T47D (cell line): ENCODE measurements around the gene GDPD5.

Experiments used
- DNase-seq, 2 experiments: peaks; one replicate each; pipeline versions ENCODE4 v3.0.0 to v3.0.0-alpha.2; 2011 to 2012; ENCODE audit warnings: low read depth in 1 of 2, low spot score in 1 of 2
- JUND ChIP-seq: IDR thresholded peaks from 2 replicates; pipeline ENCODE4 v1.6.1; 2012; ENCODE audit warnings: low read depth
- in situ Hi-C: cut with HindIII; loops from 2 replicates; pipeline ENCODE4 v1.10.0; 2016; ENCODE audit warnings: low sequenced_read_pairs, low pct_unique_long_range_greater_than_20kb

The GDPD5 gene

GRCh38 chr11:75440960-75441803, 84.6 kb downstream of the GDPD5 start:
- TF ChIP-seq JUND: no peak
- in situ Hi-C loops: no loop called here

GRCh38 chr11:75439495-75440120, 86.1 kb downstream of the GDPD5 start:
- no peak for DNase-seq
- in situ Hi-C loops: no loop called here
- TF ChIP-seq JUND: no peak

More at GRCh38 chr11:75440960-75441803, 84.6 kb downstream of the GDPD5 start:
- no peak for DNase-seq

GRCh38 chr11:75439026-75439425, 86.7 kb downstream of the GDPD5 start:
- no peak for TF ChIP-seq JUND
- in situ Hi-C loops: no loop called here
- no peak for DNase-seq

DNA sequence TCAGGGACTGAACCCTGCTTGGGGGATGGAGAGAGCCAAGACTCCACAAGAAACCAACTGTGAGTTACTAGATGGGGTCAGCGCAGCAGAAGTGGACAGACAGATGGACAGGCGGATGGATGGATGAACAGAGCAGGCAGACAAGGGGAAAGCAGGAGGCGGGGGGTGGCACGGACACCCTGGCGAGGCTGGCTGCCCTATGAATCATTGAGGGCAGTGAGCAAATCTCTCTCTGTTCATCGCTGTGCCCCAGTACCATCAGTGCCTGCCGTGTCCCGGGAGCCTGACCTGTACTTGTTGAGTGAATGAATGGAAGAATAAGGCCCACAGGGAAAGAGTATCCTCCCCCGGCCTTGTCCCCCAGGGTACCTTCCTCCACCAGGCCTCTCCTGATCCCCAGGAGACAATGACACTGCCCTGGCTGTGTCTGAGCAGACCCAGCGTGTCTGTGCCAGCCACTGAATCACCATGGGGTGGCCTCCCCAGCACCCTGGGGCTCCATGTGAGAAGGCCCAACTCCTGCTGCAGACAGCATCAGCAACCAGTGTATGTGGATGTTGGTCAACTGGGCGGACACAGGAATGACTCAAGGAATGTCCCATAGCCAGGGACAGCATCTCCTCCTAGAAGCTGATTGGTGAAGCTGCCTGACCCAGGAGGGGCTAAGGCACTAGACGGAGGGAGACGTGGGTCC, 87.6 kb downstream of the GDPD5 start:
- no peak for TF ChIP-seq JUND
- DNase-seq: no peak
- in situ Hi-C loops: no loop called here

DNA sequence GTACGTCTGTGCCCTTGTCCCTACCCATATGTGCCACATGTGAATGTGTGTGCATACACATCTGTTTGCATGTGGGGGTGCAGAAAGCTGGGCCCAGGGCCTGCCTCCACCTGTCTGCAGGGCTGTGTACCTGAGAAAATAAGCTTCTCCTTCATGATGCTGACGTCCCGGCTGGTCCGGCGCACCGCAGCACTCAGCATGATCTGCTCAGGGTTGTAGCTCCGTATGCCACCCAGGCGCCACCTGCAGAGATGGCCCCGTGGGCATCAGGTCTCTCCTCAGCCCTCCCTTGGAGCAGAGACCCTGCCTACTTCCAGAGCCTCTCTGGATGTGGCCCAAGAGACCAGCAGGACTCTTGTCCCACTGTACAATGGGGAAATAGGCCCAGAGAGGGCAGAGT, 88.9 kb downstream of the GDPD5 start:
- no peak for DNase-seq
- in situ Hi-C loops: no loop called here
- TF ChIP-seq JUND: no peak

GRCh38 chr11:75435571-75435925, 90.2 kb downstream of the GDPD5 start:
- in situ Hi-C loops: no loop called here
- DNase-seq: no peak
- TF ChIP-seq JUND: no peak

- in situ Hi-C loops: no loop called here
- TF ChIP-seq JUND: no peak
- DNase-seq: no peak
These were observed 90.7 kb downstream of the GDPD5 start for GRCh38 chr11:75434886-75435570.

GRCh38 chr11:75434051-75434450, 91.7 kb downstream of the GDPD5 start:
- in situ Hi-C loops: no loop called here
- no peak for DNase-seq
- TF ChIP-seq JUND: no peak

- in situ Hi-C loops: no loop called here
- DNase-seq: no peak
- TF ChIP-seq JUND: no peak
These were observed 92.3 kb downstream of the GDPD5 start for GRCh38 chr11:75433443-75433842.

DNA sequence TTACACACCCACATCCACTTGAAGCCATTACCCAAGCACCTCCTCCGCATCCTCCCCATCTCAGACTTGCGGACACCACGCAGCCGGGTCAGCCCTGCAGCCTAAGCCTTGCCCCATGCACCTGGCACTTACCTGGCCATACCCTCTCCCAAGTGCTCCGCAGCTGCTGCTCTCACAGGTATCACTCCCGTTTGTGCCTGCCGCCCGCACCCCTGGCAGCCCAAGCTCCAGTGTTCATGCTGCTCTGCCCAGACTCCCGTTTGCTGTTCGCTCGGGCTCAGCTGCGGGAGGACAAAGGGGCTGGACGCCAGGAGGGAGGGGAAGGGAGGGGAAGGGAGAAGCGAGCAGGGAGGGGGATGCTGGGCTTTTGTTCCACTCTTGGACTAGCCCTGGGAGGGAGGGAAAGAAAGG, 92.8 kb downstream of the GDPD5 start, which contains the start of gene KLHL35:
KLHL35 (minus strand) TSS at position 293 of the 411 bp plus-strand sequence. CDS start 2,574 bp downstream, outside the sequence.
- in situ Hi-C loops: no loop called here
- TF ChIP-seq JUND: no peak
- no peak for DNase-seq

GRCh38 chr11:75431533-75432525, 93.9 kb downstream of the GDPD5 start:
- peak in 1 of 2 experiments; percentile 45 for DNase-seq
- no peak for TF ChIP-seq JUND
- in situ Hi-C loops: no loop called here
